ENCODE data around the gene CABP4. TPM values are rescaled to one million over a fixed set of nuclear protein-coding genes. Genes with fewer than 3 reads are reported as not detected.

The CABP4 gene
- total and polyA plus RNA-seq, 9 donors = 0.29 to 1.2 (median 0.66) TPM

GRCh38 chr11:67442504-67443404 is 12.4 kb upstream of the CABP4 start:
- WGBS (ENCODE audit: insufficient coverage) = 30% methylated on average over 34 of the region's 45 CpGs
- Histone ChIP-seq H3K9me3 (replicated peaks; ENCODE audit: control insufficient read depth, low read depth, low read length) (no peaks in the 10 kb centered on the region), H3K4me1 (ENCODE audit: control insufficient read depth, insufficient read depth, low read length) (peaks cover 24% of the 10 kb centered on the region), H3K27me3 (ENCODE audit: control insufficient read depth, insufficient read depth, low read length) (no peaks in the 10 kb centered on the region), H3K4me3 (ENCODE audit: low read length) (peak overlapping the region; percentile 74), H3K36me3 (ENCODE audit: control insufficient read depth, insufficient read depth, low read length) (peaks cover 35% of the 10 kb centered on the region), H3K27ac (ENCODE audit: low read length) (peak overlapping the region; percentile 86)
- no peak for DNase-seq

- DNase-seq = no peak
- WGBS (ENCODE audit: insufficient coverage) = 90% methylated on average over 3 of the region's 5 CpGs
- Histone ChIP-seq H3K9me3 (replicated peaks; ENCODE audit: control insufficient read depth, low read depth, low read length) (no peaks in the 10 kb centered on the region), H3K4me1 (ENCODE audit: control insufficient read depth, insufficient read depth, low read length) (peaks cover 13% of the 10 kb centered on the region), H3K27me3 (ENCODE audit: control insufficient read depth, insufficient read depth, low read length) (no peaks in the 10 kb centered on the region), H3K4me3 (ENCODE audit: low read length) (no peak overlapping the region), H3K36me3 (ENCODE audit: control insufficient read depth, insufficient read depth, low read length) (peaks cover 13% of the 10 kb centered on the region), H3K27ac (ENCODE audit: low read length) (no peak overlapping the region)
Observed at GRCh38 chr11:67445515-67445914, 9.6 kb upstream of the CABP4 start.

GRCh38 chr11:67448220-67448609 is 6.9 kb upstream of the CABP4 start:
- no peaks in the 10 kb centered on the region for H3K36me3 ChIP-seq (ENCODE audit: control insufficient read depth, insufficient read depth, low read length)
- H3K27me3 ChIP-seq (ENCODE audit: control insufficient read depth, insufficient read depth, low read length) = no peaks in the 10 kb centered on the region
- WGBS (ENCODE audit: insufficient coverage) = 90% methylated on average over 7 of the region's 7 CpGs
- H3K4me1 ChIP-seq (ENCODE audit: control insufficient read depth, insufficient read depth, low read length) = peaks cover 12% of the 10 kb centered on the region
- no peaks in the 10 kb centered on the region for H3K9me3 ChIP-seq (replicated peaks; ENCODE audit: control insufficient read depth, low read depth, low read length)
- H3K4me3 ChIP-seq (ENCODE audit: low read length) = no peak overlapping the region
- no peak overlapping the region for H3K27ac ChIP-seq (ENCODE audit: low read length)
- DNase-seq = no peak

- Histone ChIP-seq H3K9me3 (replicated peaks; ENCODE audit: control insufficient read depth, low read depth, low read length) (no peaks in the 10 kb centered on the region), H3K4me3 (ENCODE audit: low read length) (no peak overlapping the region), H3K27ac (ENCODE audit: low read length) (no peak overlapping the region), H3K36me3 (ENCODE audit: control insufficient read depth, insufficient read depth, low read length) (no peaks in the 10 kb centered on the region), H3K27me3 (ENCODE audit: control insufficient read depth, insufficient read depth, low read length) (no peaks in the 10 kb centered on the region), H3K4me1 (ENCODE audit: control insufficient read depth, insufficient read depth, low read length) (peaks cover 12% of the 10 kb centered on the region)
- no peak for DNase-seq
- WGBS (ENCODE audit: insufficient coverage) = 64% methylated on average over 5 of the region's 9 CpGs
Observed at GRCh38 chr11:67449116-67449844, 5.9 kb upstream of the CABP4 start.

- 82% methylated on average over 17 of the region's 25 CpGs for WGBS (ENCODE audit: insufficient coverage)
- H3K4me1 ChIP-seq (ENCODE audit: control insufficient read depth, insufficient read depth, low read length) = peaks cover 9% of the 10 kb centered on the region
- H3K27me3 ChIP-seq (ENCODE audit: control insufficient read depth, insufficient read depth, low read length) = peaks cover 2% of the 10 kb centered on the region
- no peak overlapping the region for H3K27ac ChIP-seq (ENCODE audit: low read length)
- H3K4me3 ChIP-seq (ENCODE audit: low read length) = no peak overlapping the region
- DNase-seq = no peak
- no peaks in the 10 kb centered on the region for H3K9me3 ChIP-seq (replicated peaks; ENCODE audit: control insufficient read depth, low read depth, low read length)
- no peaks in the 10 kb centered on the region for H3K36me3 ChIP-seq (ENCODE audit: control insufficient read depth, insufficient read depth, low read length)
Observed at GRCh38 chr11:67450796-67451657, 4.1 kb upstream of the CABP4 start.

- Histone ChIP-seq H3K36me3 (ENCODE audit: control insufficient read depth, insufficient read depth, low read length) (no peaks in the 10 kb centered on the region), H3K4me3 (ENCODE audit: low read length) (no peak overlapping the region), H3K27ac (ENCODE audit: low read length) (no peak overlapping the region), H3K4me1 (ENCODE audit: control insufficient read depth, insufficient read depth, low read length) (peaks cover 9% of the 10 kb centered on the region), H3K9me3 (replicated peaks; ENCODE audit: control insufficient read depth, low read depth, low read length) (no peaks in the 10 kb centered on the region), H3K27me3 (ENCODE audit: control insufficient read depth, insufficient read depth, low read length) (peaks cover 4% of the 10 kb centered on the region)
- no peak for DNase-seq
- 86% methylated on average over 14 of the region's 14 CpGs for WGBS (ENCODE audit: insufficient coverage)
Observed at GRCh38 chr11:67451658-67451976, 3.5 kb upstream of the CABP4 start.

- Histone ChIP-seq H3K27ac (ENCODE audit: low read length) (no peak within 1 kb of the TSS), H3K9me3 (replicated peaks; ENCODE audit: control insufficient read depth, low read depth, low read length) (no peaks in the 10 kb centered on the region), H3K4me1 (ENCODE audit: control insufficient read depth, insufficient read depth, low read length) (peaks cover 9% of the 10 kb centered on the region), H3K36me3 (ENCODE audit: control insufficient read depth, insufficient read depth, low read length) (no peaks in the 10 kb centered on the region), H3K4me3 (ENCODE audit: low read length) (no peak within 1 kb of the TSS), H3K27me3 (ENCODE audit: control insufficient read depth, insufficient read depth, low read length) (peaks cover 4% of the 10 kb centered on the region)
- WGBS (ENCODE audit: insufficient coverage) = 76% methylated on average over 28 of the region's 33 CpGs
- no peak for DNase-seq
Observed at GRCh38 chr11:67452141-67452952, 2.8 kb upstream of the CABP4 start, which contains the start of gene GPR152. Gene GPR152 (minus strand): TSS chr11:67452729. CDS start chr11:67452724, 5 bp downstream.

GRCh38 chr11:67453816-67454732 is 1.1 kb upstream of the CABP4 start:
- 82% methylated on average over 13 of the region's 21 CpGs for WGBS (ENCODE audit: insufficient coverage)
- DNase-seq = no peak
- Histone ChIP-seq H3K9me3 (replicated peaks; ENCODE audit: control insufficient read depth, low read depth, low read length) (no peaks in the 10 kb centered on the region), H3K36me3 (ENCODE audit: control insufficient read depth, insufficient read depth, low read length) (no peaks in the 10 kb centered on the region), H3K27me3 (ENCODE audit: control insufficient read depth, insufficient read depth, low read length) (peaks cover 4% of the 10 kb centered on the region), H3K4me3 (ENCODE audit: low read length) (no peak overlapping the region), H3K27ac (ENCODE audit: low read length) (no peak overlapping the region), H3K4me1 (ENCODE audit: control insufficient read depth, insufficient read depth, low read length) (peaks cover 9% of the 10 kb centered on the region)

Measured in muscle of leg (tissue), 11 donors.